ENCODE data around the gene PLCH2.

The PLCH2 gene

DNA sequence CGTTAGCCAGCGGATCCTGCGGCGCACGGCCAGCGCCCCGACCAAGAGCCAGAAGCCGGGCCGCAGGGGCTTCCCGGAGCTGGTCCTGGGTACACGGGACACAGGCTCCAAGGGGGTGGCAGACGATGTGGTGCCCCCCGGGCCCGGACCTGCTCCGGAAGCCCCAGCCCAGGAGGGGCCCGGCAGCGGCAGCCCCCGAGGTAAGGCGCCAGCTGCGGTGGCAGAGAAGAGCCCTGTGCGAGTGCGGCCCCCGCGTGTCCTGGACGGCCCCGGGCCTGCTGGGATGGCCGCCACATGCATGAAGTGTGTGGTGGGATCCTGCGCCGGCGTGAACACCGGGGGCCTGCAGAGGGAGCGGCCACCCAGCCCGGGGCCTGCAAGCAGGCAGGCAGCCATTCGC, 26.1 kb downstream of the PLCH2 start:
- H3K4me3 ChIP-seq (ENCODE audit: low read length): no peak overlapping the region
- TF ChIP-seq CTCF (conservative IDR thresholded peaks at IDR 0.05; ENCODE audit: low read length): no peak
- no peak for DNase-seq (ENCODE audit: low read depth)

DNA sequence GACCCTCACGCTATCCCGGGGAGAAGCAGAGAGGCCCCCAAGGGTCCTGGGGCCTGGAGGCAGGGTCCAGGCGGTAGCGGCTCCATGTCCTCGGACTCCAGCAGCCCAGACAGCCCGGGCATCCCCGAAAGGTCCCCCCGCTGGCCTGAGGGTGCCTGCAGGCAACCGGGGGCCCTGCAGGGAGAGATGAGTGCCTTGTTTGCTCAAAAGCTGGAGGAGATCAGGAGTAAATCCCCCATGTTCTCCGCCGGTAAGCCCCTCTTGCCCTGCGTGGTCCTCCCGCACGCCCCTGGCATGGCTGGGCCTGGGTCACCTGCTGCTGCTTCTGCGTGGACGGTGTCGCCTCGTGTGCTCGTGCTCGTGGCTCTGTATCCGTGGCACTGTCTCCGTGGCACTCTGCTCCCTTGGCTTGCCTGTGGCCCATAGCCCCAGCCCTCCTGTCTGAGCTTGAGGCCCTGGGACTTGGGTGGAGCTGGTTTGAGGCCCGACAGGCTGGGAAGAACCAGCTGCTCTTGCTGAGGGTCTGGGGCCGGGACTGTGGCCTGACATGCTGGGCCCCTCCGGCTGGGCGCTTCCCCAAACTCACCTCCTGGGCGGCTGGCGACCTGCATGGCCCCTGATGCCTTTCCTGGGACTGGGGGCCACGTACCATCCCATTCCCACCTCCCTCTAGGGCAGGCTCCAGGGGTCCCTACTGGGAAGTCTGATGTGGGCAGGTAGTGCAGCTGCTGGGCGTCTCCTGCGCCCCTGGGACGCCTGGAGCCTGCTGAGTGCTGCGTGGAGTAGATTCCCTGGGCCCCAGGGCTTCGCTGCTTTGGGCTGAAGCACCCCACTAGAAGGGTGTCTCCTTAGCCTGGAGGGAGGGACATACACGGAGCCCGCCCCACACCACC, 26.8 kb downstream of the PLCH2 start:
- TF ChIP-seq CTCF (conservative IDR thresholded peaks at IDR 0.05; ENCODE audit: low read length): no peak
- no peak overlapping the region for H3K4me3 ChIP-seq (ENCODE audit: low read length)
- no peak for DNase-seq (ENCODE audit: low read depth)

GRCh38 chr1:2503554-2504224, 27.6 kb downstream of the PLCH2 start:
- no peak for TF ChIP-seq CTCF (conservative IDR thresholded peaks at IDR 0.05; ENCODE audit: low read length)
- no peak overlapping the region for H3K4me3 ChIP-seq (ENCODE audit: low read length)
- no peak for DNase-seq (ENCODE audit: low read depth)

DNA sequence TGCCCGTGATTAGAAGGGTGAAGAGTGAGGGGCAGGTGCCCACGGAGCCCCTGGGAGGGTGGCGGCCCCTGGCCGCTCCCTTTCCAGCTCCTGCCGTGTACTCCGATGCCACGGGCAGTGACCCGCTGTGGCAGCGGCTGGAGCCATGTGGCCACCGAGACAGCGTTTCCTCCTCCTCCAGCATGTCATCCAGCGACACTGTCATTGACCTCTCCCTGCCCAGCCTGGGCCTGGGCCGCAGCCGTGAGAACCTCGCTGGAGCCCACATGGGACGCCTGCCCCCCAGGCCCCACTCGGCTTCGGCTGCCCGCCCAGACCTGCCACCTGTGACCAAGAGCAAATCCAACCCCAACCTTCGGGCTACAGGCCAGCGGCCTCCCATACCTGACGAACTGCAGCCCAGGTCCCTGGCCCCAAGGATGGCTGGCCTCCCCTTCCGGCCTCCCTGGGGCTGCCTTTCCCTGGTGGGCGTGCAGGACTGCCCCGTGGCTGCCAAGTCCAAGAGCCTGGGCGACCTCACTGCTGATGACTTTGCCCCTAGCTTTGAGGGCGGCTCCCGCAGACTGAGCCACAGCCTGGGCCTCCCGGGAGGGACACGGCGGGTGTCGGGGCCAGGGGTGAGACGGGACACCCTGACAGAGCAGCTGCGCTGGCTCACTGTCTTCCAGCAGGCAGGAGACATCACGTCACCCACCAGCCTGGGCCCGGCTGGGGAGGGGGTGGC, 28.3 kb downstream of the PLCH2 start:
- no peak overlapping the region for H3K4me3 ChIP-seq (ENCODE audit: low read length)
- TF ChIP-seq CTCF (conservative IDR thresholded peaks at IDR 0.05; ENCODE audit: low read length): no peak
- no peak for DNase-seq (ENCODE audit: low read depth)

DNA sequence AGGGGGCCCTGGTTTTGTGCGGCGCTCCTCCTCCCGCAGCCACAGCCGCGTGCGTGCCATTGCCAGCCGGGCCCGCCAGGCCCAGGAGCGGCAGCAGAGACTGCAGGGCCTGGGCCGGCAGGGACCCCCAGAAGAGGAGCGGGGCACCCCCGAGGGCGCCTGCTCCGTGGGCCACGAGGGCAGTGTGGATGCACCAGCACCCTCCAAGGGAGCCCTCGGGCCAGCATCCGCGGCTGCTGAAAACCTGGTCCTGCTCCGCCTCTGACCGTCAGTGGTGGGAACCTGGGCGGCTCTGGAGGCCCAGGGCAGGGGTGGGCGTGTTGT, 28.8 kb downstream of the PLCH2 start:
- no peak for TF ChIP-seq CTCF (conservative IDR thresholded peaks at IDR 0.05; ENCODE audit: low read length)
- no peak for DNase-seq (ENCODE audit: low read depth)

GRCh38 chr1:2505461-2505994, 29.4 kb downstream of the PLCH2 start:
- no peak for DNase-seq (ENCODE audit: low read depth)
- TF ChIP-seq CTCF (conservative IDR thresholded peaks at IDR 0.05; ENCODE audit: low read length): no peak
- H3K4me3 ChIP-seq (ENCODE audit: low read length): no peak overlapping the region

More for the DNA sequence above, 28.8 kb downstream of the PLCH2 start:
- no peak overlapping the region for H3K4me3 ChIP-seq (ENCODE audit: low read length)
